NCI-H345 treated with DMSO at 0.1 percent for 48 hours (cell line): ENCODE results near the gene STYXL1.
A peak's percentile ranks its signal among the peaks of the same experiment; 100 is the strongest.
"Not testable (repeated sequence)": the region's sequence is repeated elsewhere in the genome, so short reads cannot be mapped to it uniquely, and the experiment has no call there.

Experiments
- DNase-seq: peaks from one replicate; lab custom pipeline; 2025; ENCODE audit not compliant: unreplicated experiment; lab: John Stamatoyannopoulos, UW

The STYXL1 gene

DNA sequence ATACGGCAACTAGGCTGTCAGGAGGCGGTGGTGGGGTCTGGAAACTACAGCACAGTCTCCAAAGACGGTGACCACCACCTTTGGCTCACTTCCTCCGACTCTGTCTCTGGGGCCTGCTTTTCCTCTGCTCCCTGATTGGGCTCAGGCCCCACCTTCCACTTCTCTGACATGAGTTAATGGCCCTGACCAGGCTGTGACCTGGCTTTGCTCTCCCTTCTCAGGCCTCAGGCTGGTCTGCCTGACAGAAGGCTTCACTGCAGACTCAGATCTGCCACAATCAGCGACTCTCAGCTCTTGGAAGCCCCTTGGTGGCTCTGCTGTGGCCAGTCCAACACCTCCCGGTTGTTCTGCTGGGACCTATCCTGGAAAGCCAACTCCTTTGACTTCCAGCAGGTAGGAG lies 7.7 kb downstream of the STYXL1 start:
- no peak for DNase-seq

DNA sequence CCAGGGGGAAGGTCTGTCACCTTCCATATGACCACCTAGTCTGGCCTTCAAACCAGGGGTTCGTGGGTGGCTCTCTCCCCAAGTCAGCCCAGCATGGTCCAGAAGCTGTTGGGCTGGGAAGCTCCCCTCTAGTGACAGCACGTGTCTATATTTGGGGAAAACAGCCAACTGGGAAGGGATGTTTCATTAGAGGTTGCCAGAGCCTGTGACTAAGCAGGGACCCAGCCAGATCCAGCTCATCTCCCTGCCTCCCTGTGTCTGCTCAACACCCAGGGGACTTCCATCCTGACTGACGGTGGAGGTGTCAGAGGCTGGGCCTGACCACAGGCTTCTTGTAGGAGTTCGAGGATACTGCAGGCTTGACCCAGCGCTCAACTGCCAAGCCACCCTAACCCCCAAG lies 10.5 kb downstream of the STYXL1 start:
- no peak for DNase-seq

- no peak for DNase-seq
Observed at GRCh38 chr7:76031964-76032363, 15.8 kb downstream of the STYXL1 start.

DNA sequence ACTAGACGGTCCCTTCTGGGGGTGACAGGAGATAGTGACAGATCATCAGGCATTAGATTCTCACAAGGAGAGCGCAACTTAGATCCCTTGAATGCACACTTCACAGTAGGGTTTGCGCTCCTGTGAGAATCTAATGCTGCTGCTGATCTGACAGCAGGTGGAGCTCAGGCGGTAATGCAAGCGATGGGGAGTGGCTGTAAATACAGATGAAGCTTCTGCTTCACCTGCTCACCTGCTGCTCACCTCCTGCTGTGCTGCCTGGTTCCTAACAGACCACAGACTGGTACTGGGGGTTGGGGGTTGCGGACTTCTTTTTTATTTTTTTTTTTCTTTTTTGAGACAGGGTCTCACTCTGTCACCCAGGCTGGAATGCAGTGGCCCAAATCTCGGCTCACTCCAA lies 18.1 kb downstream of the STYXL1 start:
- peak; percentile 17 for DNase-seq

- DNase-seq = no peak
Observed at GRCh38 chr7:76023002-76023401, 24.8 kb downstream of the STYXL1 start.

- DNase-seq = no peak
Observed at GRCh38 chr7:76022026-76022780, 25.6 kb downstream of the STYXL1 start.

DNA sequence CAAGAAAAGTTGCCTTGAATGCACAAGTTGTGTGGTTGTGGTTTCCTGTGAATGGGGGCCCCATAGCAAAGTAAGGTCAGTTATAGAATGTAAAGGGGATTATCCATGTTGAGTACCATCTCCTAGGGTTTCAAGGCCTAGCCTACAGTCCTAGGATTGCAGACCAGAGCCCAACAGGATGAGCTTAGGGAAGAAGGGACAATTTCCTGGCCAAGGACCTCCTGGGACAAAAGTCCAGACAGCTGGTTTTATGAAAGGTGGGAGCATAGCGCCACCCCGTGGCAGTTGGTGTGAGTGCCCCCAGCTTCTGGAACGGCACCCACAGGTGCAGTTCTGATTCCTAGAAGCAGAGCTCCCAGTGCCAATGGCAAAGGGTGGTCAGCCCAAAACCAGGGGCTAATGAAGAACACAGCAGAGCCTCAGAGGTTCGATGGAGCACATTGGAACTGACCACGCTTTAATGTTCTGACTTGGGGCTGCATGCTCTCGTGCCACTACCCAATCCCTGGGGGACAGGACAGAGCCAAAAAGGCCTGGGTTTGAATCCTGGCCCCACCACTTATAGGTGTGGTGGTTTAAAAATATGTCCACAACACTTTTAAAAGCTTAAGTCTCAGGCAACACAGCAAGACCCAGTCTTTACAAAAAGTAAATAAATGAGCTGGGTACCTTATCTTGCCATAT lies 27.6 kb downstream of the STYXL1 start:
- DNase-seq = peak; percentile 39

- DNase-seq = not testable (repeated sequence)
Observed at GRCh38 chr7:76018520-76018919, 29.3 kb downstream of the STYXL1 start.

- DNase-seq = no peak
Observed at GRCh38 chr7:76016191-76016947, 31.4 kb downstream of the STYXL1 start.

GRCh38 chr7:76011442-76011861 lies 36.3 kb downstream of the STYXL1 start:
- no peak for DNase-seq

DNA sequence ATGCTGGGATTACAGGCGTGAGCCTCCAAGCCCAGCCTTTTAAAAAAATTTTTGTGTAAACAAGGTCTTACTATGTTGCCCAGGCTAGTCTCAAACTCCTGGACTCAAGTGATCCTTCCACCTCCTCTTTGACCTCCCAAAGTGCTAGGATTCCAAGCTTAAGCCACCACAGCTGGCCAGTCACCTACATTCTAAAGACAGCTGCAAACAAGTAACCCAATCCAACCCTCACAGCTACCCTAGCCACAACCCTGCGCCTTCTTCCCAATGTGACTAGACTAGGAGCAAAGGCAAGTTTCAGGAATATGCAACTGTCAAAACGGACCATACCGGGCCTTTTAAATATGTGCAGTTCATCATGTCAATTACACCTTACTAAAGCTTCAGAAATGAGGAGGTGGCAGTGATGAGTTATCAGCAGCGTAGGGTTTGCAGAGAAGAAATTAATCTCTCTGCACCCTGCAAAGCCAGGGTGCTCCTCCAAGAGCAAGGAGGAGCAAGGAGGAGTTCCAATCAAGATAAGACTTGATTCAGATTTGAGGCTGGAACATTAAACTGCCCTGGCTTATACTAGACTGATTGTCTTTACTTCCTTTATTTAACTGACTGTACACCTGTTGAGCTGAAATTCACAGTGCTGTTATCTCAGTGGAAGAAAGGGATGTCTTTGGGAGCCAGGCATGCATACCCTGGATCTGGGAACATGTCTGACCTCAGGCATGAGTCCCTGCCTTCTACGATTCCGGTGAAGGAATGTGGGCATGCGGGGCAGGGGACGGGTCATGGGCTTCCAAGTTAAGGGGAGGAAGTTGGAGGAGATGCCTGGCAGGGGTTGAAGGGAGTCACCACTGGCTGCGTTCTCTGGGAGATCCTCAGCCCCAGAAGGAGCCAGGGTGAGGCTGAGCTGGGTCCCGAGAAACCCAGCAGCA lies 37.9 kb downstream of the STYXL1 start:
- DNase-seq = no peak

DNA sequence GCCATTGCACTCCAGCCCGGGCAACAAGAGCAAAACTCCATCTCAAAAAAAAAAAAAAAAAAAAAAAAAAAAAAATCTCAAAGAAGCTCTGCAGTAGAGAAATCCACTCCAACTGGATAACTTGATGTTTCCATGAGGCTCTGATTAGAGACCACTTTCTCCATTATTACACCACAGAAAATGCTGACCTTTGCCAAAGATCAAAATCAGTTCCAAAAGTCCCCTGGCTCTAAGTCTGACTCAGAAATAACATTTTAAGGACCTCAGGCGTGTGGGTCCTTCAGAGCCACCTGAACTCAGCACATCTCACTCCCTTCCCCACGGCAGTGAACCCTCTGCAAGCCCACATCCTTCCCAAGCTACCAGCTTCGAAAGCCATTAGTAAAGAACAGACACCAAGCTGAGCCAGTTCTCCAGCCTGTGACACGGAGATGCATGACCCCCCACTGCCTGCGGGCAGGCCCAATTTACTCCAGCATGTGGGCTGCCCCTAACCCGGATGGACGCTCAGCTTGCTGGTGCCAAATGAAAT lies 39.6 kb downstream of the STYXL1 start:
- no peak for DNase-seq

GRCh38 chr7:76005004-76005403 lies 42.8 kb downstream of the STYXL1 start:
- DNase-seq = not testable (repeated sequence)

DNA sequence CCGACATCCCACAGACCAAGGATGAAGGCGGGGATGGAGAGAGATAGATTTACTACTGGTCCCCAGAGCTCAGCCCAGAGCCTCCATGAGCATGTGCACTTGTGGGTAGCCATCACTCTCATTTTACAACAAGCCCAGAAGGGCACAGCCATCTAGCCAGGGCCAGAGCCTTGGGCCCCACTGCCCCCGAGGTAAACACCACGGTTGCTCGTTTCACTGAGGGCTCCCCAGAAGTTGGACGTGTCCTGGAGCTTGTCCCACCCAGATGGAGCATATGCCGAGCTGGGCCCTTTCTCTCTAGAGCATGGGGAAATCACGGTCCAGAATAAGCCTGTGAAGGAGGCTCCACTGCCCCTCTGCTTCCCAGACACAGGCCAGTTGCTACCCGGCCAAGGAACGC lies 44.4 kb downstream of the STYXL1 start:
- no peak for DNase-seq

DNA sequence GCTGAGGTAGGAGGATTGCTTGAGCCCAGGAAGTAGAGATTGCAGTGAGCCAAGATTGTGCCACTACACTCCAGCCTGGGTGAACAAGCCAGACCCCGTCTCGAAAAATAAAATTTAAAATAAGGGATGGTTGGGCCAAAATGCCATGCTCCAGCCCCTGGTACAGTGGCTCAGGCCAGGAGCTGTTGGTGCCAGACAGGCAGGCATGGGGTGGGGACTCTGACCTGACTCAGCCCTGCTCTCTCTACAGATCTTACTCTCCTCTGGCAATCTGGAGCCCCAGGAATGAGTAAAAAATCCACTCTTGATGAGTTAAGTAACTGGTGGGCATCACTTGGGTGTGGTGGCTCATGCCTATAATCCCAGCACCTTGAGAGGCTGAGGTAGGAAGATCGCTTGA lies 45.0 kb downstream of the STYXL1 start:
- no peak for DNase-seq

GRCh38 chr7:76002139-76002538 lies 45.7 kb downstream of the STYXL1 start:
- no peak for DNase-seq

DNA sequence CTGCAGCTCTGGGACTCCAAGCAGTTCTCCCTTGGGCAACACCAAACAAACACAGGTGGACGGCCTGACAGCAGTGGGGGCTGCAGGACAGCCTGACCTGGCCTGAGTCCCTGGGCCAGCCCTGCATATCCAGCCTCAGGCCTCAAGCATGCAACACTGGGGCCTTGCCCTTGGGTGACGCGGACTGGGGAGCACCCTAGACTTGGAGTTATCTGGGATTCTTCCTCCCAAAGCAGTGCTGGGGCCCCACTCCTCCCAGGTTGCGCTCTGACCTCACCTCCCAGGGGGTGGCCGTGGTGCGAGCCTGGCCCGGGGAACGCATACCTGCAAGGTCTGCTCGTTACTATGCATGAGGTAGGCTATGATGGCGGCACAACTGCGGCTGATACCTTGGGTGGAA lies 47.2 kb downstream of the STYXL1 start:
- no peak for DNase-seq

- no peak for DNase-seq
Observed at GRCh38 chr7:75998038-75998437, 49.8 kb downstream of the STYXL1 start.

DNA sequence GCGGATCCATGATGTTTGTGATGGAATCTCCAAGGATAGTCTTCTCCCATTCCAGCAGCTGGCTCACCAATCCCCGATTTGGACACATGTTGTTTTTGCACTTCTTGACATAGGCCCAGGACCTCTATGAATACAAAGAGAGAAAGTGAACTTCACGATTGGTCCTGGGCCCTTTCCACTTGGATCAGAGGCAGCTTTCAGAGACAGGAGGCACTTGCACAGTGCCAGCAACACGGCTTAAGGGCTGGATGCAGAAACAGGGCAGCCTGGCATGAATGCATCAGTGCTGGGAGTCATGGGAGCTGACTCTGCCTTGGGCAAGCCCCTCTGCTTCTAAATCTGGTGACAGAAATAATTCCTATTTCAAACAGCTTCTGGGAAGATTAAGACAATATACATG lies 51.3 kb downstream of the STYXL1 start:
- DNase-seq = no peak

- no peak for DNase-seq
Observed at GRCh38 chr7:75995996-75996395, 51.8 kb downstream of the STYXL1 start.

- no peak for DNase-seq
Observed at GRCh38 chr7:75995052-75995471, 52.7 kb downstream of the STYXL1 start.
